GM12872 (cell line): ENCODE data around the gene MAPK10.

Experiments
- CTCF ChIP-seq: IDR thresholded peaks from 3 replicates; pipeline ENCODE4 v1.5.1; 2011; ENCODE audit warnings: low read depth, mild to moderate bottlenecking, low read length, moderate library complexity; ENCODE audit not compliant: insufficient read depth

The MAPK10 gene

GRCh38 chr4:86108834-86109233, 251.0 kb downstream of the MAPK10 start:
- no peak for TF ChIP-seq CTCF

GRCh38 chr4:86108137-86108536, 251.7 kb downstream of the MAPK10 start:
- TF ChIP-seq CTCF, result no peak

GRCh38 chr4:86107112-86107511, 252.7 kb downstream of the MAPK10 start:
- no peak for TF ChIP-seq CTCF

GRCh38 chr4:86106475-86106874, 253.4 kb downstream of the MAPK10 start:
- TF ChIP-seq CTCF, result no peak

GRCh38 chr4:86101841-86102240, 258.0 kb downstream of the MAPK10 start:
- no peak for TF ChIP-seq CTCF

- no peak for TF ChIP-seq CTCF
Observed at GRCh38 chr4:86101410-86101809, 258.4 kb downstream of the MAPK10 start.

GRCh38 chr4:86100539-86101215, 259.2 kb downstream of the MAPK10 start:
- no peak for TF ChIP-seq CTCF
